SU-DHL-6 (cell line): Measurements from ENCODE around the gene HIVEP2.

Source experiments
- H2AFZ ChIP-seq: fragments of 200-600 bp; sonication (generic); 2 replicates; pipeline ENCODE4 v1.6.1; 2014; ENCODE audit warnings: low read depth, mild to moderate bottlenecking, moderate library complexity, mixed read lengths, antibody characterized with exemption, low read length; ENCODE audit not compliant: severe bottlenecking
- H3F3A ChIP-seq: fragments of 200-600 bp; shearing (Covaris generic); 2 replicates; pipeline ENCODE4 v1.6.0; 2016; ENCODE audit warnings: antibody characterized with exemption, mild to moderate bottlenecking; ENCODE audit not compliant: insufficient read depth
- H3K27ac ChIP-seq: fragments of 200-600 bp; sonication (generic); 2 replicates; pipeline ENCODE4 v1.5.1; 2016; ENCODE audit warnings: low read depth, mild to moderate bottlenecking, low read length, moderate library complexity, mixed read lengths
- H3K27me3 ChIP-seq: fragments of 200-600 bp; sonication (generic), shearing (Covaris generic); 2 replicates; pipeline ENCODE4 v1.6.0; 2014; ENCODE audit warnings: mild to moderate bottlenecking, low read length
- H3K36me3 ChIP-seq: fragments of 200-600 bp; sonication (generic); 2 replicates; pipeline ENCODE4 v1.6.1; 2014; ENCODE audit warnings: mild to moderate bottlenecking, low read length, mixed read lengths
- H3K4me2 ChIP-seq: fragments of 300-600, 200-600 bp; shearing (Covaris generic), sonication (generic); 2 replicates; pipeline ENCODE4 v1.6.0; 2014; ENCODE audit warnings: low read length, low read depth, mild to moderate bottlenecking; ENCODE audit not compliant: poor library complexity, severe bottlenecking
- H3K4me3 ChIP-seq: fragments of 200-600 bp; sonication (generic); 2 replicates; pipeline ENCODE4 v1.5.1; 2014; ENCODE audit warnings: antibody characterized with exemption, low read length, mild to moderate bottlenecking, mixed read lengths; ENCODE audit not compliant: insufficient read depth, poor library complexity, severe bottlenecking
- H3K79me2 ChIP-seq: fragments of 200-600 bp; sonication (generic); 2 replicates; pipeline ENCODE4 v1.6.1; 2014; ENCODE audit warnings: mild to moderate bottlenecking, low read length, moderate library complexity; ENCODE audit not compliant: insufficient read depth
- H3K9ac ChIP-seq: fragments of 200-600 bp; sonication (generic); 2 replicates; pipeline ENCODE4 v1.7.0; 2014; ENCODE audit warnings: mild to moderate bottlenecking, low read length
- H3K9me2 ChIP-seq: fragments of 200-600 bp; sonication (generic); replicated peaks from 2 replicates; pipeline ENCODE4 v1.6.1; 2014; ENCODE audit warnings: low read length; ENCODE audit not compliant: insufficient read depth
- H3K9me3 ChIP-seq: fragments of 200-600 bp; sonication (generic); 2 replicates; pipeline ENCODE4 v1.6.1; 2014; ENCODE audit warnings: low read length, mixed read lengths; ENCODE audit not compliant: insufficient read depth
- H4K20me1 ChIP-seq: fragments of 200-600 bp; sonication (generic); 2 replicates; pipeline ENCODE4 v1.6.1; 2014; ENCODE audit warnings: low read depth, mild to moderate bottlenecking, antibody characterized with exemption, low read length, moderate library complexity, mixed read lengths
- EZH2phosphoT487 ChIP-seq: fragments of 200-600 bp; sonication (generic), shearing (Covaris generic); conservative IDR thresholded peaks from 2 replicates; pipeline ENCODE4 v1.6.1; 2018; ENCODE audit warnings: mild to moderate bottlenecking, antibody characterized with exemption, low read length, moderate library complexity, mixed read lengths
- TF ChIP-seq, protein P1 (sequence below): fragments of 200-600 bp; sonication (generic); IDR thresholded peaks from one replicate; pipeline ENCODE4 v1.5.1; 2017; ENCODE audit warnings: antibody characterized with exemption, mild to moderate bottlenecking, low read length, moderate library complexity; ENCODE audit not compliant: insufficient read depth, poor library complexity, severe bottlenecking

Gene HIVEP2

GRCh38 chr6:142892254-142893021 lies 52.5 kb downstream of the HIVEP2 start:
- no peaks in the 10 kb centered on the region for H3F3A ChIP-seq

GRCh38 chr6:142891454-142891853 lies 53.5 kb downstream of the HIVEP2 start:
- H3K27me3 ChIP-seq: no peaks in the 10 kb centered on the region
- H3K36me3 ChIP-seq: no peaks in the 10 kb centered on the region
- H3K27ac ChIP-seq: no peak overlapping the region
- no peak overlapping the region for H3K4me3 ChIP-seq
- no peaks in the 10 kb centered on the region for H3K79me2 ChIP-seq
- H2AFZ ChIP-seq: no peak overlapping the region
- TF ChIP-seq EZH2phosphoT487: no peak
- TF ChIP-seq, protein P1, sequence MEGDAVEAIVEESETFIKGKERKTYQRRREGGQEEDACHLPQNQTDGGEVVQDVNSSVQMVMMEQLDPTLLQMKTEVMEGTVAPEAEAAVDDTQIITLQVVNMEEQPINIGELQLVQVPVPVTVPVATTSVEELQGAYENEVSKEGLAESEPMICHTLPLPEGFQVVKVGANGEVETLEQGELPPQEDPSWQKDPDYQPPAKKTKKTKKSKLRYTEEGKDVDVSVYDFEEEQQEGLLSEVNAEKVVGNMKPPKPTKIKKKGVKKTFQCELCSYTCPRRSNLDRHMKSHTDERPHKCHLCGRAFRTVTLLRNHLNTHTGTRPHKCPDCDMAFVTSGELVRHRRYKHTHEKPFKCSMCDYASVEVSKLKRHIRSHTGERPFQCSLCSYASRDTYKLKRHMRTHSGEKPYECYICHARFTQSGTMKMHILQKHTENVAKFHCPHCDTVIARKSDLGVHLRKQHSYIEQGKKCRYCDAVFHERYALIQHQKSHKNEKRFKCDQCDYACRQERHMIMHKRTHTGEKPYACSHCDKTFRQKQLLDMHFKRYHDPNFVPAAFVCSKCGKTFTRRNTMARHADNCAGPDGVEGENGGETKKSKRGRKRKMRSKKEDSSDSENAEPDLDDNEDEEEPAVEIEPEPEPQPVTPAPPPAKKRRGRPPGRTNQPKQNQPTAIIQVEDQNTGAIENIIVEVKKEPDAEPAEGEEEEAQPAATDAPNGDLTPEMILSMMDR: no peak
- H3K9ac ChIP-seq: no peak overlapping the region
- H3K9me2 ChIP-seq: no peaks in the 10 kb centered on the region
- H4K20me1 ChIP-seq: peaks cover 3% of the 10 kb centered on the region; the same call in 1 of the 2 replicates
- H3K4me2 ChIP-seq: no peak overlapping the region
- H3K9me3 ChIP-seq: no peaks in the 10 kb centered on the region
- no peaks in the 10 kb centered on the region for H3F3A ChIP-seq

More at GRCh38 chr6:142892254-142893021, 52.5 kb downstream of the HIVEP2 start:
- no peaks in the 10 kb centered on the region for H3K9me3 ChIP-seq
- peaks cover 2% of the 10 kb centered on the region; the same call in 1 of the 2 replicates for H4K20me1 ChIP-seq
- no peaks in the 10 kb centered on the region for H3K79me2 ChIP-seq
- no peaks in the 10 kb centered on the region for H3K27me3 ChIP-seq
- TF ChIP-seq, protein P1: no peak
- TF ChIP-seq EZH2phosphoT487: no peak
- H3K27ac ChIP-seq: no peak overlapping the region
- H3K4me2 ChIP-seq: no peak overlapping the region
- H3K4me3 ChIP-seq: no peak overlapping the region
- H2AFZ ChIP-seq: no peak overlapping the region
- no peak overlapping the region for H3K9ac ChIP-seq
- no peaks in the 10 kb centered on the region for H3K9me2 ChIP-seq
- H3K36me3 ChIP-seq: no peaks in the 10 kb centered on the region

DNA sequence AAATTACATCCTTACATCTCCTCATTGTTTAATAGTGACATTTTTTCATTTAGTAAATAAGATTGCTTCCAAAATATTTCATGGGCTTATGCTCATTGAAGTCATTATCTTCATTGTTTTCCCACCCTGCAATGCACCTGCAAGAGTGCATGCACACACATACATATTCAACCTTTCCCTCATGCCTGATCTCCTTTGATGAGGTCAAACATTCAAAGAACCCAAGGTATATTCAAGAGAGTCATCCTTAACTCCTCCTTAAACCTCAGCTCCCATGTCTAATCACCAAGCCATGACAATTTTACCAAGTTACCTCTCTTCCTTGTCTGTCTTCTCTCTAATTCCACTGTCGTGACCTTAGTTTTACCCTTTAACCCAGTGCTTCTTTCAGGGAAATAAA lies 56.5 kb downstream of the HIVEP2 start:
- no peak overlapping the region for H2AFZ ChIP-seq
- H3K9me2 ChIP-seq: no peaks in the 10 kb centered on the region
- H3K79me2 ChIP-seq: no peaks in the 10 kb centered on the region
- H3K9ac ChIP-seq: no peak overlapping the region
- no peak overlapping the region for H3K4me3 ChIP-seq
- no peaks in the 10 kb centered on the region for H3K36me3 ChIP-seq
- H3K9me3 ChIP-seq: no peaks in the 10 kb centered on the region
- no peak overlapping the region for H3K27ac ChIP-seq
- no peak for TF ChIP-seq EZH2phosphoT487
- TF ChIP-seq, protein P1: no peak
- no peaks in the 10 kb centered on the region for H3F3A ChIP-seq
- no peak overlapping the region for H3K4me2 ChIP-seq
- H3K27me3 ChIP-seq: no peaks in the 10 kb centered on the region
- H4K20me1 ChIP-seq: peaks cover 5% of the 10 kb centered on the region; the same call in 1 of the 2 replicates
